OCI-LY7 (cell line): Measurements from ENCODE around the gene CFAP61. TPM values are rescaled to one million over a fixed set of nuclear protein-coding genes. Genes with fewer than 3 reads are reported as not detected.
A peak's percentile ranks its signal among the peaks of the same experiment; 100 is the strongest.

Source experiments
- BruUV-seq: library from RNA; stranded (reverse); fragments of 400-500 nt; replicated peaks from 2 replicates; lab custom pipeline; 2021; lab: Mats Ljungman, UMichigan
- CTCF ChIA-PET: fragments of 300-600 bp; sonication (Branson Sonifier 250); formaldehyde crosslinking; loops from one replicate; lab custom pipeline; 2022; ENCODE audit warnings: antibody characterized with exemption; ENCODE audit not compliant: unreplicated experiment; lab: Charles Lee
- POLR2A ChIA-PET: fragments of 300-600 bp; sonication (Branson Sonifier 250); formaldehyde crosslinking; loops from one replicate; lab custom pipeline; 2022; ENCODE audit warnings: antibody characterized with exemption; lab: Charles Lee
- DNase-seq: peaks from one replicate; pipeline ENCODE4 v3.0.0-alpha.2; 2015; ENCODE audit warnings: low spot score
- H2AFZ ChIP-seq: fragments of 200-600 bp; sonication (generic), shearing (Covaris generic); 2 replicates; pipeline ENCODE4 v1.6.1; 2014; ENCODE audit warnings: mild to moderate bottlenecking, antibody characterized with exemption, low read length, moderate library complexity
- H3K27ac ChIP-seq: fragments of 200-600 bp; sonication (generic); 2 replicates; pipeline ENCODE4 v1.5.1; 2014; ENCODE audit warnings: mixed run types, low read depth, mild to moderate bottlenecking, moderate library complexity, low read length, inconsistent platforms; ENCODE audit not compliant: poor library complexity, severe bottlenecking
- H3K36me3 ChIP-seq: fragments of 200-600 bp; sonication (generic); 2 replicates; pipeline ENCODE4 v1.6.1; 2014; ENCODE audit warnings: mild to moderate bottlenecking, antibody characterized with exemption, low read length, moderate library complexity, mixed read lengths; ENCODE audit not compliant: insufficient read depth
- H3K4me1 ChIP-seq: fragments of 200-600 bp; sonication (generic); 2 replicates; pipeline ENCODE4 v1.5.1; 2014; ENCODE audit warnings: mild to moderate bottlenecking, low read length; ENCODE audit not compliant: insufficient read depth, poor library complexity, severe bottlenecking
- H3K4me2 ChIP-seq: fragments of 200-600 bp; sonication (generic); 2 replicates; pipeline ENCODE4 v1.6.1; 2014; ENCODE audit warnings: mild to moderate bottlenecking, low read length
- H3K4me3 ChIP-seq: fragments of 200-600 bp; sonication (generic); 2 replicates; pipeline ENCODE4 v1.5.1; 2014; ENCODE audit warnings: mild to moderate bottlenecking, low read depth, low read length; ENCODE audit not compliant: poor library complexity, severe bottlenecking
- H3K79me2 ChIP-seq: fragments of 200-600 bp; sonication (generic); 2 replicates; pipeline ENCODE4 v1.6.1; 2016; ENCODE audit warnings: low read depth, mild to moderate bottlenecking, low read length, moderate library complexity, mixed read lengths; ENCODE audit not compliant: insufficient read depth
- H3K9me2 ChIP-seq: fragments of 200-600 bp; sonication (generic); 2 replicates; pipeline ENCODE4 v1.6.1; 2016; ENCODE audit warnings: mild to moderate bottlenecking, low read length, mixed read lengths; ENCODE audit not compliant: insufficient read depth
- H3K9me3 ChIP-seq: fragments of 200-600 bp; sonication (generic); 2 replicates; pipeline ENCODE4 v1.6.1; 2014; ENCODE audit warnings: mild to moderate bottlenecking, mixed run types, low read length, mixed read lengths
- H4K20me1 ChIP-seq: fragments of 200-600 bp; sonication (generic); 2 replicates; pipeline ENCODE4 v1.6.1; 2014; ENCODE audit warnings: mild to moderate bottlenecking, antibody characterized with exemption, low read length, moderate library complexity, mixed read lengths; ENCODE audit not compliant: insufficient read depth
- EZH2phosphoT487 ChIP-seq: fragments of 200-600 bp; sonication (generic); IDR thresholded peaks from 2 replicates; pipeline ENCODE4 v1.6.1; 2018; ENCODE audit warnings: low read depth, borderline replicate concordance, mild to moderate bottlenecking, mixed run types, antibody characterized with exemption, low read length, moderate library complexity, mixed read lengths
- intact Hi-C: fragments of 100-400 bp; cut with micrococcal nuclease; formaldehyde crosslinking; loops from one replicate; pipeline ENCODE4 v1.10.0; 2022; ENCODE audit not compliant: unreplicated experiment
- total RNA-seq, 2 experiments: library from RNA; depleted of rRNA in 1 of 2; stranded (reverse); fragments of >200 nt in 1 of 2; shearing (Covaris generic) in 1 of 2; gene quantifications; 2 replicates each; pipeline ENCODE4 v1.2.3, GENCODE V29; 2014 to 2022
- TF ChIP-seq, protein P1 (sequence below): fragments of 200-600 bp; sonication (generic); conservative IDR thresholded peaks from 2 replicates; pipeline ENCODE4 v1.5.1; 2014; ENCODE audit warnings: mild to moderate bottlenecking, antibody characterized with exemption, low read length, moderate library complexity, mixed read lengths

Gene CFAP61
- total RNA-seq, 2 experiments from 2014 or later: 0.06 TPM; not detected in 1

DNA sequence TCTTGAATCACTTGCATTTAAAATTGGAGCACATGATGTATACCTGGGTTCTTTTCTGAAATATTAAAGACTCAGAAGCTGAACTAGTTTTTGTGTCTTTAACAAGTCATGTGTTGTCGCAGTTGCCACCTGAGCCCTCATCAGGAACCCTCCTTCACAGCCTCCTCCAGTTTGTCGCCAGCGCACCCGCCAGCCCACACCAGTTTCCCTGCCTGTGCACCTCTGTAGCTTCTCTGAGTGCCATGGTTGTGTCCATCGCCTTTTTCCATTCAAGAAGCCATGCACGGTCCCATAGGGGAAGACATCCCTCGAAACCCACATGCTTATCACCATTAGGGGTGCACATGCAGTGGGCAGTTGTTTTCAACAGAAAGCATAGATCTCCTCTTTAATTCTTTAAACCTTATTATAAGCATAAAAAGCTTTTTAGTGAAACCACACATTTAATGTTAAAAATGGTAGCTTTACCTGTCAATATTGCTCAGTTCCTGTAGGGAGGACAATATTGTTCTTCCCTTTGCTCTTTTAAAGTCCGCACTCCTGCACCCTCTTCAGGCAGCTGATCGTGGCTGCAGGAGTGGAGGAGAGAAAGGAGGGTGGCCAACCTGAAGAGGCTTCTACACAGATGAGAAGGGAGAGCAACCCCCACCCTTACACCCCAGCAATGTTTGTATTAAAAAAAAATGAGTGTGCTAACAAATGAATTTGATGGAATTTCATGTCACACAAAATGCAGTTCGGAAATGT lies 121.9 kb downstream of the CFAP61 start:
- POLR2A ChIA-PET: no interaction called here
- no peaks in the 10 kb centered on the region for H3K9me2 ChIP-seq
- TF ChIP-seq EZH2phosphoT487: no peak
- TF ChIP-seq, protein P1, sequence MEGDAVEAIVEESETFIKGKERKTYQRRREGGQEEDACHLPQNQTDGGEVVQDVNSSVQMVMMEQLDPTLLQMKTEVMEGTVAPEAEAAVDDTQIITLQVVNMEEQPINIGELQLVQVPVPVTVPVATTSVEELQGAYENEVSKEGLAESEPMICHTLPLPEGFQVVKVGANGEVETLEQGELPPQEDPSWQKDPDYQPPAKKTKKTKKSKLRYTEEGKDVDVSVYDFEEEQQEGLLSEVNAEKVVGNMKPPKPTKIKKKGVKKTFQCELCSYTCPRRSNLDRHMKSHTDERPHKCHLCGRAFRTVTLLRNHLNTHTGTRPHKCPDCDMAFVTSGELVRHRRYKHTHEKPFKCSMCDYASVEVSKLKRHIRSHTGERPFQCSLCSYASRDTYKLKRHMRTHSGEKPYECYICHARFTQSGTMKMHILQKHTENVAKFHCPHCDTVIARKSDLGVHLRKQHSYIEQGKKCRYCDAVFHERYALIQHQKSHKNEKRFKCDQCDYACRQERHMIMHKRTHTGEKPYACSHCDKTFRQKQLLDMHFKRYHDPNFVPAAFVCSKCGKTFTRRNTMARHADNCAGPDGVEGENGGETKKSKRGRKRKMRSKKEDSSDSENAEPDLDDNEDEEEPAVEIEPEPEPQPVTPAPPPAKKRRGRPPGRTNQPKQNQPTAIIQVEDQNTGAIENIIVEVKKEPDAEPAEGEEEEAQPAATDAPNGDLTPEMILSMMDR: no peak
- no peaks in the 10 kb centered on the region for H3K9me3 ChIP-seq
- DNase-seq: no peak
- no peaks in the 10 kb centered on the region for H3K79me2 ChIP-seq
- intact Hi-C loops: no loop called here
- no TSS peak for BruUV-seq
- H3K27ac ChIP-seq: no peak overlapping the region
- no peaks in the 10 kb centered on the region for H3K4me1 ChIP-seq
- no peak overlapping the region for H2AFZ ChIP-seq
- H3K4me3 ChIP-seq: no peak overlapping the region
- H3K36me3 ChIP-seq: no peaks in the 10 kb centered on the region
- CTCF ChIA-PET: no interaction called here
- H4K20me1 ChIP-seq: no peaks in the 10 kb centered on the region
- no peak overlapping the region for H3K4me2 ChIP-seq

DNA sequence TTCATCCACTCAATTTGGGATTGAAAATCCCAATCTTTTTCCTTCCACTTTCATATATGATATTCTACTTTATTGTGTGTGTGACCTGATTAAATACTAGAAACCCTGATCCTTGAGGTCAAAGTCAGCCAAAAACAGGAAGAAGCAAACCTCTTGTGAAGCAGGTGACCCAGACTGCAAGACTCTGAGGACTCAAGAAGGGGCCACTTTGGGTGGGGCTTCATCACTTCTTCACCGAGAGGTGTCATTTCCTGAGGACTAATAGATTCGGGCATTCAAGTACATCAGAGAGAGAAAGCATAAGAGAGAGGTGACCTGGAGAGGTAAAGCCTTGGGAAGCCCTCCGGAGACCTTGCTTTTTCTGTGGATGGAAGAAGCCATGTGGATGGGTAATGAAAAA lies 129.0 kb downstream of the CFAP61 start:
- no peaks in the 10 kb centered on the region for H3K9me3 ChIP-seq
- no peaks in the 10 kb centered on the region for H3K36me3 ChIP-seq
- H3K4me3 ChIP-seq: no peak overlapping the region
- BruUV-seq: no TSS peak
- H3K27ac ChIP-seq: no peak overlapping the region
- H3K4me2 ChIP-seq: no peak overlapping the region
- intact Hi-C loops: no loop called here
- H4K20me1 ChIP-seq: no peaks in the 10 kb centered on the region
- no peak for TF ChIP-seq EZH2phosphoT487
- TF ChIP-seq, protein P1: no peak
- POLR2A ChIA-PET: no interaction called here
- no peaks in the 10 kb centered on the region for H3K79me2 ChIP-seq
- CTCF ChIA-PET: no interaction called here
- no peaks in the 10 kb centered on the region for H3K4me1 ChIP-seq
- no peaks in the 10 kb centered on the region for H3K9me2 ChIP-seq
- no peak overlapping the region for H2AFZ ChIP-seq
- no peak for DNase-seq

DNA sequence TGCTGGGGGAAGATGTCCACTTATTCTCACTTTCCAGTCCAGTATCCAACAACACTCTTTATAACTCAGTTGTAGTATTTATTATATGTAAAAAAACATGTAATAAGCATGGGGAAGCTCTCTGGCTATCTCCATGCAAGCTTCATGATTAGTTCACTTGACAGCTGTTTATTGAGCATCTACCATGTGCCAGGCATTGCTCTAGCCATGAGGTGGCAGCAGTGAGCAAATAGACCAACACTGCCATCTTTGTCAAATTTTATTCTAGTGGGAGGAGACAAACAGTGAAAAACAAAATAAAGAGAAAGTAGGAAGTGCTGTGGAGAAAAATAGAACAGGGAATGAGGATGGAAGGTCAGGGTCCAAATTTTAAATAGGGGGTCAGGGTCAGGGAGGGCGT lies 131.8 kb downstream of the CFAP61 start:
- Histone ChIP-seq H2AFZ (no peak overlapping the region), H3K9me2 (no peaks in the 10 kb centered on the region), H3K4me3 (no peak overlapping the region), H3K9me3 (no peaks in the 10 kb centered on the region), H3K36me3 (no peaks in the 10 kb centered on the region), H4K20me1 (no peaks in the 10 kb centered on the region), H3K4me1 (no peaks in the 10 kb centered on the region), H3K4me2 (no peak overlapping the region), H3K27ac (no peak overlapping the region), H3K79me2 (no peaks in the 10 kb centered on the region)
- ChIA-PET POLR2A (no interaction called here), CTCF (no interaction called here)
- TF ChIP-seq, protein P1: peak; percentile 73
- TF ChIP-seq EZH2phosphoT487: no peak
- no TSS peak for BruUV-seq
- DNase-seq: no peak
- intact Hi-C loops: no loop called here
